HG03521 (cell line): ENCODE results near the gene ARHGAP29.

Source experiments
- ATAC-seq: cut with Tn5 transposase; IDR thresholded peaks from one replicate; pipeline ENCODE4 v1.9.1; 2021; ENCODE audit warnings: mild to moderate bottlenecking, moderate library complexity; ENCODE audit not compliant: unreplicated experiment

ARHGAP29 gene

GRCh38 chr1:94237291-94238226 is at the start of gene ARHGAP29:
Gene ARHGAP29 (minus strand): TSS chr1:94237584. CDS start chr1:94231611, 5,973 bp downstream.
- ATAC-seq, result peak; percentile 81

- ATAC-seq, result no peak
These were observed 49.6 kb upstream of the ARHGAP29 start for GRCh38 chr1:94286864-94287437.

GRCh38 chr1:94285031-94285654 is 47.8 kb upstream of the ARHGAP29 start:
- no peak for ATAC-seq

- peak; percentile 84 for ATAC-seq
These were observed 47.1 kb upstream of the ARHGAP29 start for GRCh38 chr1:94284476-94284875.

- ATAC-seq, result no peak
These were observed 46.1 kb upstream of the ARHGAP29 start for GRCh38 chr1:94283462-94283861.

- no peak for ATAC-seq
These were observed 44.8 kb upstream of the ARHGAP29 start for GRCh38 chr1:94282143-94282711.

GRCh38 chr1:94281361-94282142 is 44.2 kb upstream of the ARHGAP29 start:
- no peak for ATAC-seq

GRCh38 chr1:94280541-94280940 is 43.2 kb upstream of the ARHGAP29 start:
- no peak for ATAC-seq

GRCh38 chr1:94279462-94279861 is 42.1 kb upstream of the ARHGAP29 start:
- ATAC-seq, result no peak

GRCh38 chr1:94279038-94279437 is 41.7 kb upstream of the ARHGAP29 start:
- no peak for ATAC-seq

- ATAC-seq, result no peak
These were observed 39.6 kb upstream of the ARHGAP29 start for GRCh38 chr1:94276988-94277434.

- ATAC-seq, result no peak
These were observed 37.7 kb upstream of the ARHGAP29 start for GRCh38 chr1:94275083-94275482.

GRCh38 chr1:94274561-94274960 is 37.2 kb upstream of the ARHGAP29 start:
- no peak for ATAC-seq

- no peak for ATAC-seq
These were observed 35.7 kb upstream of the ARHGAP29 start for GRCh38 chr1:94273111-94273510.

- ATAC-seq, result no peak
These were observed 35.0 kb upstream of the ARHGAP29 start for GRCh38 chr1:94272388-94272787.

- no peak for ATAC-seq
These were observed 34.0 kb upstream of the ARHGAP29 start for GRCh38 chr1:94271373-94271772.

GRCh38 chr1:94270801-94271203 is 33.4 kb upstream of the ARHGAP29 start:
- ATAC-seq, result no peak

GRCh38 chr1:94269921-94270320 is 32.5 kb upstream of the ARHGAP29 start:
- ATAC-seq, result no peak

- ATAC-seq, result no peak
These were observed 28.5 kb upstream of the ARHGAP29 start for GRCh38 chr1:94265906-94266305.

- no peak for ATAC-seq
These were observed 27.6 kb upstream of the ARHGAP29 start for GRCh38 chr1:94265011-94265422.
